Karpas-422 (cell line): ENCODE results near the gene TM9SF4. TPM values are rescaled to one million over a fixed set of nuclear protein-coding genes. Genes with fewer than 3 reads are reported as not detected.
"Not testable (repeated sequence)": the region's sequence is repeated elsewhere in the genome, so short reads cannot be mapped to it uniquely, and the experiment has no call there.

Experiments
- DNase-seq: peaks from one replicate; pipeline ENCODE4 v3.0.0-alpha.2; 2015
- H2AFZ ChIP-seq: fragments of 200-600 bp; sonication (generic); 2 replicates; pipeline ENCODE4 v1.6.1; 2014; ENCODE audit warnings: antibody characterized with exemption, low read length, mixed read lengths
- H3K27ac ChIP-seq: fragments of 200-600 bp; sonication (generic); 2 replicates; pipeline ENCODE4 v1.5.1; 2014; ENCODE audit warnings: mild to moderate bottlenecking, low read length, moderate library complexity
- H3K27me3 ChIP-seq: fragments of 200-600 bp; sonication (generic); 2 replicates; pipeline ENCODE4 v1.6.1; 2014; ENCODE audit warnings: low read length, mixed read lengths
- H3K36me3 ChIP-seq: fragments of 200-600 bp; sonication (generic); 2 replicates; pipeline ENCODE4 v1.6.1; 2014; ENCODE audit warnings: low read length, mixed read lengths; ENCODE audit not compliant: insufficient read depth
- H3K4me1 ChIP-seq: fragments of 200-600 bp; sonication (generic); 2 replicates; pipeline ENCODE4 v1.6.1; 2014; ENCODE audit warnings: mild to moderate bottlenecking, low read length, mixed read lengths
- H3K4me2 ChIP-seq: fragments of 200-600 bp; sonication (generic); 2 replicates; pipeline ENCODE4 v1.6.1; 2014; ENCODE audit warnings: low read length, low read depth, mild to moderate bottlenecking; ENCODE audit not compliant: poor library complexity, severe bottlenecking
- H3K4me3 ChIP-seq: fragments of 200-600 bp; sonication (generic); 2 replicates; pipeline ENCODE4 v1.5.1; 2014; ENCODE audit warnings: mild to moderate bottlenecking, antibody characterized with exemption, low read length, mixed read lengths
- H3K79me2 ChIP-seq: fragments of 200-600 bp; sonication (generic); 2 replicates; pipeline ENCODE4 v1.6.1; 2014; ENCODE audit warnings: mild to moderate bottlenecking, low read length, mixed read lengths
- H3K9ac ChIP-seq: fragments of 200-600 bp; sonication (generic); 2 replicates; pipeline ENCODE4 v1.6.0; 2014; ENCODE audit warnings: low read length
- H3K9me2 ChIP-seq: fragments of 200-600 bp; sonication (generic), shearing (Covaris generic); replicated peaks from 2 replicates; pipeline ENCODE4 v1.6.0; 2014; ENCODE audit warnings: mild to moderate bottlenecking, low read length, moderate library complexity; ENCODE audit not compliant: insufficient read depth
- H3K9me3 ChIP-seq: fragments of 300-700, 200-600 bp; sonication (generic); 2 replicates; pipeline ENCODE4 v1.6.1; 2014; ENCODE audit warnings: low read length, mixed read lengths
- H4K20me1 ChIP-seq: fragments of 200-600 bp; sonication (generic); 2 replicates; pipeline ENCODE4 v1.6.1; 2014; ENCODE audit warnings: mild to moderate bottlenecking, antibody characterized with exemption, low read length, low read depth; ENCODE audit not compliant: insufficient read depth
- total RNA-seq: library from RNA; depleted of rRNA; stranded (reverse); fragments of >200 nt; shearing (Covaris generic); gene quantifications from 2 replicates; pipeline ENCODE4 v1.2.3, GENCODE V29; 2014; ENCODE audit warnings: low replicate concordance

The TM9SF4 gene
- total RNA-seq, 1 experiment from 2014 or later = 22.5 TPM

DNA sequence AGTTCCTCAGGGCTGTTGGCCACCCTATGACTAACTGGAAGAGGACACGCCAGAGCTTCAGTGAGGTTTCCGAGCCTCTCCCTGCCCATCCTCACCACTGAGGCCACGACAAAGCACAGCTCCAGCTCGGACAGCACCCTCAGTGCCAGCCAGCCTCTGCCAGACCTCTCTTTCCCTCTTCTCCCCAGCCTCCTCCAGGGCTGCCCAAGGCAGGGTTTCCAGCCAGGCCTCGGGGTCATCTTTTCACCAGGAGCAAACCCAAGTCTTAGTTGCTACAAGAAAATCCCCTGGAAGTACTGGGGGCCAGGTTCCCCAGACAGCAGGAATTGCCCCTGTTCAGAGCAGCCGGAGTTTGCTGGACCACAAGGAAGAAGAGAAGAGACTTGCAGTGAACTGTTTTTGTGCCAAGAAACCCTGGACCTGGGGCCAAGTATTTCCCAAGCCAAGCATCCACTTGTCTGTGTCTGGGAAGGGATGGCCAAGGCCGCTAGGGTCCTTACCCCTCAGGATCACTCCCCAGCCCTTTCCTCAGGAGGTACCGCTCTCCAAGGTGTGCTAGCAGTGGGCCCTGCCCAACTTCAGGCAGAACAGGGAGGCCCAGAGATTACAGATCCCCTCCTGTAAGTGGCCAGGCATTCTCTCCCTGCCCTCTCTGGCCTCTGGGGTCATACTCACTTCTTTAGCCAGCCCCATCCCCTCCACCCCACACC, 56.5 kb downstream of the TM9SF4 start:
- no peak overlapping the region for H2AFZ ChIP-seq
- H3K9me3 ChIP-seq = no peaks in the 10 kb centered on the region
- H3K36me3 ChIP-seq = 0 out of 2 replicates have a peak, but pooled peaks cover 3% of the 10 kb centered on the region
- DNase-seq = no peak
- H3K27ac ChIP-seq = no peak overlapping the region
- no peak overlapping the region for H3K9ac ChIP-seq
- H4K20me1 ChIP-seq = no peaks in the 10 kb centered on the region
- H3K4me2 ChIP-seq = no peak overlapping the region
- no peak overlapping the region for H3K4me3 ChIP-seq
- no peaks in the 10 kb centered on the region for H3K79me2 ChIP-seq
- no peaks in the 10 kb centered on the region for H3K27me3 ChIP-seq
- no peaks in the 10 kb centered on the region for H3K4me1 ChIP-seq
- no peaks in the 10 kb centered on the region for H3K9me2 ChIP-seq

- no peak overlapping the region for H3K4me3 ChIP-seq
- H3K27me3 ChIP-seq = no peaks in the 10 kb centered on the region
- no peak overlapping the region for H3K9ac ChIP-seq
- no peaks in the 10 kb centered on the region for H3K79me2 ChIP-seq
- no peak overlapping the region for H3K27ac ChIP-seq
- no peaks in the 10 kb centered on the region for H3K4me1 ChIP-seq
- DNase-seq = no peak
- H3K9me2 ChIP-seq = no peaks in the 10 kb centered on the region
- H3K9me3 ChIP-seq = no peaks in the 10 kb centered on the region
- H3K4me2 ChIP-seq = no peak overlapping the region
- H4K20me1 ChIP-seq = no peaks in the 10 kb centered on the region
- 0 out of 2 replicates have a peak, but pooled peaks cover 3% of the 10 kb centered on the region for H3K36me3 ChIP-seq
- no peak overlapping the region for H2AFZ ChIP-seq
Measured at GRCh38 chr20:32167552-32167951, 58.0 kb downstream of the TM9SF4 start.

GRCh38 chr20:32168184-32168910, 58.8 kb downstream of the TM9SF4 start:
- Histone ChIP-seq H3K27me3 (no peaks in the 10 kb centered on the region), H3K9me3 (no peaks in the 10 kb centered on the region), H4K20me1 (no peaks in the 10 kb centered on the region), H3K4me1 (no peaks in the 10 kb centered on the region), H3K9ac (no peak overlapping the region), H3K27ac (no peak overlapping the region), H3K4me2 (no peak overlapping the region), H3K9me2 (no peaks in the 10 kb centered on the region), H2AFZ (no peak overlapping the region), H3K36me3 (0 out of 2 replicates have a peak, but pooled peaks cover 3% of the 10 kb centered on the region), H3K79me2 (no peaks in the 10 kb centered on the region), H3K4me3 (no peak overlapping the region)
- no peak for DNase-seq

GRCh38 chr20:32177696-32178095, 68.2 kb downstream of the TM9SF4 start:
- not testable (repeated sequence) for H3K4me1 ChIP-seq, H3K9me2 ChIP-seq, H3K36me3 ChIP-seq, H3K27ac ChIP-seq, H3K4me2 ChIP-seq, H3K9me3 ChIP-seq, H2AFZ ChIP-seq, H4K20me1 ChIP-seq, H3K79me2 ChIP-seq, H3K9ac ChIP-seq, DNase-seq, H3K4me3 ChIP-seq, H3K27me3 ChIP-seq

DNA sequence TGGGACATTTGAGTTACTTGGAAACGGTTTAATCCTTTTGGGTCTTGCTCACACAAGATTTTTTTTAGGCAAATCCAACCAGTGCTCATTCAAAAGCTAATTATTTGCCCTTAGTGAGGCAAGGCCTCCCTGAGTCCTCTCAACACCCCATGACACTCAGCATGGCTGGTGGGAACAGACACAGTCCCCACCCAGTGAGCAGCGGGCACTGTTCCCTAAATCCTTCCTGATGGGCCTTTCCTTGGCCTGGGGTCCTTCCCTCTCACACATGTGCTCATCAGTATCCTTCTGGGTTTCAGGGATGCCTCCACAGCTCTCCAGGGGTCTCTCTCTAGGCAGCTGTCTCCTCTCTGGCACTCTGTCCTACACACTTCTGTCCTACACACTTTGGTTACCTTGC, 70.0 kb downstream of the TM9SF4 start:
- peaks cover 6% of the 10 kb centered on the region for H3K4me1 ChIP-seq
- no peak overlapping the region for H3K27ac ChIP-seq
- H3K4me3 ChIP-seq = no peak overlapping the region
- no peaks in the 10 kb centered on the region for H3K27me3 ChIP-seq
- no peaks in the 10 kb centered on the region for H4K20me1 ChIP-seq
- no peak overlapping the region for H2AFZ ChIP-seq
- no peaks in the 10 kb centered on the region for H3K9me2 ChIP-seq
- H3K36me3 ChIP-seq = no peaks in the 10 kb centered on the region
- H3K79me2 ChIP-seq = no peaks in the 10 kb centered on the region
- H3K9me3 ChIP-seq = no peaks in the 10 kb centered on the region
- DNase-seq = no peak
- H3K9ac ChIP-seq = no peak overlapping the region
- no peak overlapping the region for H3K4me2 ChIP-seq

GRCh38 chr20:32179934-32180333, 70.4 kb downstream of the TM9SF4 start:
- Histone ChIP-seq H3K79me2 (no peaks in the 10 kb centered on the region), H3K4me1 (peaks cover 7% of the 10 kb centered on the region), H3K27me3 (no peaks in the 10 kb centered on the region), H3K27ac (no peak overlapping the region), H2AFZ (no peak overlapping the region), H4K20me1 (0 out of 2 replicates have a peak, but pooled peaks cover 3% of the 10 kb centered on the region), H3K4me2 (no peak overlapping the region), H3K9ac (no peak overlapping the region), H3K4me3 (no peak overlapping the region), H3K36me3 (no peaks in the 10 kb centered on the region), H3K9me2 (no peaks in the 10 kb centered on the region), H3K9me3 (no peaks in the 10 kb centered on the region)
- no peak for DNase-seq

DNA sequence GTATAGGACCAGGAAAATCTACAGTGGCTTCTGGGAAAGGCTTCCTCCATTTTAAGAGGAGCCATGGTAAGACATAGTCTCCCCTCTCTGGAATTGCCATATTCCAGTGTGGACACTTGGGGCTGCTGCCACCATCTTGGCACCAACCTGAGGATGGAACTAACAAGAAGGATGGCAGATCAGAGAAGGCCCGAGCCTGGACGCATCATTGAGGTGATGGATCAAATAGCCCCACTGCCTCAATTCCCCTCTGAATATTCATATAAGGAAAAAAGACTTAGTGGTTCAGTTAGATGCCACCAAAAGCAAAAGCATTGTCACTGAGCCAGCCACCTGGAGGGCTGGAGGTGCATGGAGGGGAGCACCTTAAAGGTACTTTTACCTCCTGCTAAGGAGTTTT, 72.1 kb downstream of the TM9SF4 start:
- Histone ChIP-seq H3K27ac (no peak overlapping the region), H3K9me3 (no peaks in the 10 kb centered on the region), H3K4me3 (no peak overlapping the region), H3K36me3 (no peaks in the 10 kb centered on the region), H3K9ac (no peak overlapping the region), H4K20me1 (0 out of 2 replicates have a peak, but pooled peaks cover 6% of the 10 kb centered on the region), H3K9me2 (no peaks in the 10 kb centered on the region), H3K27me3 (no peaks in the 10 kb centered on the region), H2AFZ (no peak overlapping the region), H3K4me2 (no peak overlapping the region), H3K4me1 (peaks cover 7% of the 10 kb centered on the region), H3K79me2 (no peaks in the 10 kb centered on the region)
- no peak for DNase-seq

GRCh38 chr20:32183947-32184635, 74.6 kb downstream of the TM9SF4 start:
- no peaks in the 10 kb centered on the region for H3K9me3 ChIP-seq
- peaks cover 7% of the 10 kb centered on the region for H3K4me1 ChIP-seq
- no peaks in the 10 kb centered on the region for H3K79me2 ChIP-seq
- H3K9me2 ChIP-seq = no peaks in the 10 kb centered on the region
- H2AFZ ChIP-seq = no peak overlapping the region
- no peak overlapping the region for H3K9ac ChIP-seq
- DNase-seq = peak; percentile 59
- H4K20me1 ChIP-seq = peaks cover 10% of the 10 kb centered on the region; the same call in 1 of the 2 replicates
- no peak overlapping the region for H3K4me3 ChIP-seq
- no peaks in the 10 kb centered on the region for H3K27me3 ChIP-seq
- H3K36me3 ChIP-seq = no peaks in the 10 kb centered on the region
- H3K27ac ChIP-seq = no peak overlapping the region
- H3K4me2 ChIP-seq = no peak overlapping the region
